Mesenchymal stem cell (in vitro differentiated cells and primary cell): ENCODE measurements around the gene KCTD7.
"Not testable (repeated sequence)": the region's sequence is repeated elsewhere in the genome, so short reads cannot be mapped to it uniquely, and the experiment has no call there.

ENCODE experiments used
- DNase-seq: peaks from one replicate; pipeline ENCODE4 v3.0.0-alpha.2; 2013
- H2AFZ ChIP-seq: one replicate; pipeline ENCODE4 v1.6.1; 2013; ENCODE audit warnings: low read depth, mild to moderate bottlenecking, control low read depth, inconsistent platforms, low read length, moderate library complexity
- H2AK5ac ChIP-seq: 2 replicates; pipeline ENCODE4 v1.6.1; 2013; ENCODE audit warnings: low read length, moderate library complexity, mild to moderate bottlenecking, inconsistent platforms; ENCODE audit not compliant: severe bottlenecking
- H2BK120ac ChIP-seq: one replicate; pipeline ENCODE4 v1.6.1; 2013; ENCODE audit warnings: low read depth, mild to moderate bottlenecking, inconsistent platforms, low read length, moderate library complexity
- H2BK12ac ChIP-seq, 2 experiments: one replicate each; pipeline ENCODE4 v1.6.1; 2013; ENCODE audit warnings: inconsistent platforms in 2 of 2, low read length in 2 of 2, mild to moderate bottlenecking in 2 of 2, moderate library complexity in 2 of 2, control low read depth in 1 of 2
- H2BK15ac ChIP-seq: one replicate; pipeline ENCODE4 v1.6.1; 2013; ENCODE audit warnings: mild to moderate bottlenecking, low read depth, inconsistent platforms; ENCODE audit not compliant: poor library complexity, severe bottlenecking
- H2BK5ac ChIP-seq: 2 replicates; pipeline ENCODE4 v1.6.1; 2013; ENCODE audit warnings: low read depth, mild to moderate bottlenecking, low read length, control low read depth, inconsistent platforms; ENCODE audit not compliant: poor library complexity, severe bottlenecking
- H3K14ac ChIP-seq, 2 experiments: one replicate each; pipeline ENCODE4 v1.6.1; 2013; ENCODE audit warnings: inconsistent platforms in 2 of 2, low read length in 2 of 2, control low read depth in 1 of 2, mild to moderate bottlenecking in 1 of 2, moderate library complexity in 1 of 2
- H3K18ac ChIP-seq, 2 experiments: one replicate each; pipeline ENCODE4 v1.6.1; 2013; ENCODE audit warnings: inconsistent platforms in 2 of 2, low read length in 2 of 2, control low read depth in 1 of 2, low read depth in 1 of 2, mild to moderate bottlenecking in 1 of 2
- H3K23ac ChIP-seq, 2 experiments: one replicate each; pipeline ENCODE4 v1.6.1; 2013; ENCODE audit warnings: inconsistent platforms in 2 of 2, low read length in 2 of 2, mild to moderate bottlenecking in 2 of 2, moderate library complexity in 2 of 2, control low read depth in 1 of 2
- H3K27ac ChIP-seq: 2 replicates; pipeline ENCODE4 v1.5.1; 2013; ENCODE audit warnings: mild to moderate bottlenecking, moderate library complexity, low read length, control low read depth, inconsistent platforms; ENCODE audit not compliant: poor library complexity, severe bottlenecking
- H3K27me3 ChIP-seq, 2 experiments: 2 replicates each; pipeline versions ENCODE4 v1.6.1 to v1.7.0; 2013; ENCODE audit warnings: low read length in 2 of 2, mild to moderate bottlenecking in 2 of 2, moderate library complexity in 2 of 2, control low read depth in 1 of 2, inconsistent platforms in 1 of 2; ENCODE audit not compliant: control insufficient read depth in 1 of 2, insufficient read depth in 1 of 2
- H3K36me3 ChIP-seq, 2 experiments: 2 replicates each; pipeline versions ENCODE4 v1.6.1 to v1.7.0; 2013; ENCODE audit warnings: low read length in 2 of 2, control low read depth in 1 of 2, inconsistent platforms in 1 of 2, low read depth in 1 of 2, mild to moderate bottlenecking in 1 of 2; ENCODE audit not compliant: insufficient read depth in 2 of 2, control insufficient read depth in 1 of 2
- H3K4ac ChIP-seq, 2 experiments: one replicate each; pipeline ENCODE4 v1.6.1; 2013; ENCODE audit warnings: inconsistent platforms in 2 of 2, low read length in 2 of 2, mild to moderate bottlenecking in 2 of 2, moderate library complexity in 2 of 2, control low read depth in 1 of 2, low read depth in 1 of 2
- H3K4me1 ChIP-seq: 2 replicates; pipeline ENCODE4 v1.6.1; 2013; ENCODE audit warnings: low read depth, low read length, control low read depth; ENCODE audit not compliant: control insufficient read depth, insufficient read depth
- H3K4me2 ChIP-seq: 2 replicates; pipeline ENCODE4 v1.6.1; 2013; ENCODE audit warnings: low read length, mild to moderate bottlenecking, inconsistent platforms; ENCODE audit not compliant: poor library complexity, severe bottlenecking
- H3K4me3 ChIP-seq, 2 experiments: 2 replicates each; pipeline versions ENCODE4 v1.5.1 to v1.7.0; 2013; ENCODE audit warnings: low read length in 2 of 2, mild to moderate bottlenecking in 2 of 2, control low read depth in 1 of 2, low read depth in 1 of 2; ENCODE audit not compliant: insufficient read depth in 1 of 2
- H3K79me1 ChIP-seq: replicated peaks from 2 replicates; pipeline ENCODE4 v1.6.1; 2013; ENCODE audit warnings: mild to moderate bottlenecking, control low read depth, low read length, inconsistent platforms; ENCODE audit not compliant: poor library complexity, severe bottlenecking
- H3K9ac ChIP-seq: 2 replicates; pipeline ENCODE4 v1.7.0; 2013; ENCODE audit warnings: mild to moderate bottlenecking, low read length, moderate library complexity
- H3K9me3 ChIP-seq: 2 replicates; pipeline ENCODE4 v1.7.0; 2013; ENCODE audit warnings: mild to moderate bottlenecking, low read length; ENCODE audit not compliant: control insufficient read depth
- H4K8ac ChIP-seq: one replicate; pipeline ENCODE4 v1.6.1; 2013; ENCODE audit warnings: inconsistent platforms, mild to moderate bottlenecking, low read length, moderate library complexity
- H4K91ac ChIP-seq: one replicate; pipeline ENCODE4 v1.6.1; 2013; ENCODE audit warnings: mild to moderate bottlenecking, low read length, inconsistent platforms
- WGBS: methylation state at CpG from one replicate; pipeline ENCODE4 v1.1.7; 2013; ENCODE audit warnings: mixed read lengths; 5-methylcytosine and 5-hydroxymethylcytosine counted together

The KCTD7 gene

DNA sequence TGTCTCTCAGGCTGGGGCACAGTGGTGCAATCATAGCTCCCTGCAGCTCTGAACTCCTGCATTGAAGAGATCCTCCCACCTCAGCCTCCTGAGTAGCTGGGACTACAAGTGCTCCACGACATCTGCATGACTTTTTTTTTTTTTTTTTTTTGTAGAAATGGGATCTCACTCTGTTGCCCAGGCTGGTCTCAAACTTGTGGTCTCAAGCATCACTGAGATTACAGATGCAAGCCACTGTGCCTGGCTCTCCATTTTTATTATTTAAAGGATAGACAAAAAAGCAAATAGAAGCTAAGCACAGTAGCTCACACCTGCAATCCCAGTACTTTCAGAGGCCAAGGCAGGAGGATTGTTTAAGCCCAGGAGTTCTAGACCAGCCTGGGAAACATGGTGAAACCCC is 13.0 kb upstream of the KCTD7 start:
- H4K8ac ChIP-seq = no peak overlapping the region
- H3K14ac ChIP-seq = no peak overlapping the region
- H3K4ac ChIP-seq = no peak overlapping the region
- no peak overlapping the region for H3K23ac ChIP-seq
- DNase-seq = no peak
- H2BK15ac ChIP-seq = no peak overlapping the region
- H3K18ac ChIP-seq = no peak overlapping the region
- H2AFZ ChIP-seq = no peak overlapping the region
- no peaks in the 10 kb centered on the region for H3K27me3 ChIP-seq
- no CpG with 5 or more reads among the region's 1 CpG for WGBS
- no peak overlapping the region for H2BK12ac ChIP-seq
- no peak overlapping the region for H2AK5ac ChIP-seq
- no peak overlapping the region for H2BK5ac ChIP-seq
- H3K36me3 ChIP-seq = no peaks in the 10 kb centered on the region
- no peaks in the 10 kb centered on the region for H3K9me3 ChIP-seq
- no peak overlapping the region for H3K4me3 ChIP-seq
- no peak overlapping the region for H3K4me2 ChIP-seq
- peaks cover 2% of the 10 kb centered on the region for H3K4me1 ChIP-seq
- H3K9ac ChIP-seq = no peak overlapping the region
- H3K79me1 ChIP-seq = no peaks in the 10 kb centered on the region
- H3K27ac ChIP-seq = no peak overlapping the region
- no peak overlapping the region for H4K91ac ChIP-seq
- no peak overlapping the region for H2BK120ac ChIP-seq

- no peak overlapping the region for H3K27ac ChIP-seq
These were observed 11.4 kb upstream of the KCTD7 start for GRCh38 chr7:66617295-66617694.

GRCh38 chr7:66619341-66619948 is 9.2 kb upstream of the KCTD7 start:
- not testable (repeated sequence) for H3K9me3 ChIP-seq, H4K91ac ChIP-seq, H3K23ac ChIP-seq, H2BK120ac ChIP-seq, H3K36me3 ChIP-seq, H3K14ac ChIP-seq, H3K79me1 ChIP-seq, H3K4me2 ChIP-seq, H3K9ac ChIP-seq, H3K4me1 ChIP-seq, H2BK15ac ChIP-seq, H2BK12ac ChIP-seq, H3K4me3 ChIP-seq, H2AK5ac ChIP-seq, H3K27me3 ChIP-seq, H3K27ac ChIP-seq, H2AFZ ChIP-seq, H2BK5ac ChIP-seq
- peak; percentile 64 for DNase-seq
- WGBS = no CpG with 5 or more reads among the region's 4 CpGs
- Histone ChIP-seq H3K18ac (peak overlapping the region in 1 of 2 experiments; percentile 21), H3K4ac (peak overlapping the region in 1 of 2 experiments; percentile 14), H4K8ac (peak overlapping the region; percentile 37)

More at GRCh38 chr7:66617295-66617694, 11.4 kb upstream of the KCTD7 start:
- H2BK15ac ChIP-seq = no peak overlapping the region
- no peak overlapping the region for H3K14ac ChIP-seq
- no peak overlapping the region for H2BK12ac ChIP-seq
- peak; percentile 84 for DNase-seq
- no peak overlapping the region for H3K4me3 ChIP-seq
- no peak overlapping the region for H2BK5ac ChIP-seq
- no peak overlapping the region for H4K91ac ChIP-seq
- no peaks in the 10 kb centered on the region for H3K9me3 ChIP-seq
- no peak overlapping the region for H3K4ac ChIP-seq
- H3K27me3 ChIP-seq = no peaks in the 10 kb centered on the region
- H3K18ac ChIP-seq = no peak overlapping the region
- peaks cover 2% of the 10 kb centered on the region for H3K4me1 ChIP-seq
- H3K4me2 ChIP-seq = no peak overlapping the region
- no peak overlapping the region for H4K8ac ChIP-seq
- 55% methylated on average over 7 of the region's 8 CpGs for WGBS
- H3K23ac ChIP-seq = no peak overlapping the region
- no peak overlapping the region for H2AK5ac ChIP-seq
- H3K9ac ChIP-seq = no peak overlapping the region
- no peaks in the 10 kb centered on the region for H3K36me3 ChIP-seq
- H2BK120ac ChIP-seq = no peak overlapping the region
- H2AFZ ChIP-seq = no peak overlapping the region
- H3K79me1 ChIP-seq = no peaks in the 10 kb centered on the region

GRCh38 chr7:66626331-66626934 is 2.2 kb upstream of the KCTD7 start:
- Histone ChIP-seq H3K4me3 (no peak overlapping the region), H3K4ac (no peak overlapping the region)
- 49% methylated on average over 3 of the region's 3 CpGs for WGBS

More at GRCh38 chr7:66626331-66626934, 2.2 kb upstream of the KCTD7 start:
- Histone ChIP-seq H2AK5ac (no peak overlapping the region), H4K91ac (no peak overlapping the region), H2AFZ (no peak overlapping the region), H3K36me3 (peaks cover 0 to 4% of the 10 kb centered on the region in 2 experiments), H2BK12ac (no peak overlapping the region), H3K4me2 (no peak overlapping the region), H3K27me3 (no peaks in the 10 kb centered on the region), H4K8ac (no peak overlapping the region), H2BK15ac (no peak overlapping the region), H2BK5ac (no peak overlapping the region), H3K23ac (no peak overlapping the region), H3K9me3 (no peaks in the 10 kb centered on the region), H3K14ac (no peak overlapping the region), H3K9ac (peak overlapping the region; percentile 98), H3K4me1 (peaks cover 14% of the 10 kb centered on the region), H3K18ac (no peak overlapping the region), H3K27ac (no peak overlapping the region), H3K79me1 (peaks cover 15% of the 10 kb centered on the region), H2BK120ac (no peak overlapping the region)
- DNase-seq = peak; percentile 77
